Activated T-cell treated with anti-CD3 and anti-CD28 coated beads, Interleukin-2, amount 50 U/mL, for 1 hour (primary cell): Measurements from ENCODE around the gene SSX4B.
"Not testable (repeated sequence)": the region's sequence is repeated elsewhere in the genome, so short reads cannot be mapped to it uniquely, and the experiment has no call there.

ENCODE experiments used
- DNase-seq: peaks from one replicate; pipeline ENCODE4 v3.0.0-alpha.2; 2020

SSX4B gene

DNA sequence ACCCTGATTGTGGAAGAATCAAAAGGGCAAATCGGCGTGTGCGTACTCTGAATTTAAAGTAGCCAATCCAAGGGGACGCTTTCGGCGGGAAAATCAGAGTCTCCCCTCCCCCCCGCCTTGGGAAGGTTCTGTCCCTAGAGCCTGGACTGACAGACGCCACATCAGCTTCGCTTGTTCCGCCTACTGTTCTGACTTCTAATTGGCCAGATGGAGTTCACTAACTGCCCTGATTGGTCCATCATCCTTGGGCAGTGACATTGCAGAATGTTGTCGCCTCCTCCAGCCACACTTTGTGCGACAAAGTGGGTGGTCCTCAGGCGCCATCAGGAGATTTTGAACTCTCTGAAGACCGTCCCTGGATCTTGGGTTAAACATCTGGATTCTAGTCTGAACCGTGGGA lies at the start of gene SSX4B:
Gene SSX4B (minus strand): TSS at position 101 of the 400 bp plus-strand sequence. CDS start 588 bp downstream, outside the sequence.
- not testable (repeated sequence) for DNase-seq

DNA sequence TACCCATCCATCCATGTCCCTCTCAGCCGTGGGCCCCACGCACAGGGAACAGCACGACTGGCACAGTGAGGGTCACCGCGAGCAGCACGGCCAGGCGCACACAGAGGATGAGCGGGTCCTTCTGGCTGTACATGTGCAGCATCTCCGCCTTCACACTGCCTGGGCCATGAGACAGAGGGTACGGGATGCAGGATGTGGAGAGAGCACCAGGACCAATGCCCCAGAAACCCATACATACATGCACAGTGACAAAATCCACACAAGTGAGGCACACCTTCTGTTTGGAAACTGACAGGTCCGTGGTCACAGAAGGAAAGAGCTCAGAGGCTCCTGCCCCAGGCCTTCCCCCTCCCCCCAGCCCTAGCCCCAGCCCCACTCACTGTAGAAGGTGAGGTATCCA lies 48.8 kb upstream of the SSX4B start:
- DNase-seq: no peak

DNA sequence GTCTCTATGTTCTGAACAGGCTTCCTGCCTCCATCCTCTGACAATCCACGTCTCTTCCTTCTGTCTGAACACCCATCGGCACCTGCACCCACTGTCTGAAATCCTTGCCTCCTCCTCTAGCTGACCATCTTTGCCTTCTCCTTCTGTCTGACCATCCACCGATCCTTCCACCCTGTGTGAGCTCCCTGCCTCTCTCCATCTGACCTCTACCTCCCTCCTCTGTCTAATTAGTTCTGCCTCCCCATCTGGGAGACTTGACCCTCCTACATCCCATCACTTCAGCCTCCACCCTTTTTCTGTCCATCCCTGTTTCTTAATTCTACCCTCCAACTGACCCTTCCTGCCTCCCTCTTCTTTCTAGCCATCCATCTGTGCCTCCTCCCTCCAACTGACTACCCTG lies 48.3 kb upstream of the SSX4B start:
- DNase-seq: no peak

DNA sequence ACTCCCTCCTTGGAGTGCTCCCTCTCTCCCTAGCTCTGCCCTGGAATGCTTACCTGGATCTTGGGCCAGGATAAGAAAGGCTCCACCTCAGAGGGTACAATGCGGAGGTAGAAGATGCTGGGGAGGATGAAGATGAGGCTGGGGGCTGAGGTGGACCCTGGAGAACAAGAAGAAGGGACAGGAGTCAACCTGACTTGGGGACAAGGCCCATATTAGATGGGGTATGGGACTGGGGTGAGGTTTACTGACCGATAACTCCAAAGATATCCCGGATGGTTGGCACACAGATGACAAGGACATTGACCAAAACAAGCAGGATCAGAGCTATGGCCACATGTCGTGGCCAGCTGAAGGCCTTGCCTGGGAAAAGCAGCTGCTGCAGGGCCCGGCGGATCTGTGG lies 47.7 kb upstream of the SSX4B start:
- no peak for DNase-seq

GRCh38 chrX:48458711-48459110 lies 47.0 kb upstream of the SSX4B start:
- DNase-seq: no peak

GRCh38 chrX:48456628-48457331 lies 45.0 kb upstream of the SSX4B start:
- DNase-seq: no peak

DNA sequence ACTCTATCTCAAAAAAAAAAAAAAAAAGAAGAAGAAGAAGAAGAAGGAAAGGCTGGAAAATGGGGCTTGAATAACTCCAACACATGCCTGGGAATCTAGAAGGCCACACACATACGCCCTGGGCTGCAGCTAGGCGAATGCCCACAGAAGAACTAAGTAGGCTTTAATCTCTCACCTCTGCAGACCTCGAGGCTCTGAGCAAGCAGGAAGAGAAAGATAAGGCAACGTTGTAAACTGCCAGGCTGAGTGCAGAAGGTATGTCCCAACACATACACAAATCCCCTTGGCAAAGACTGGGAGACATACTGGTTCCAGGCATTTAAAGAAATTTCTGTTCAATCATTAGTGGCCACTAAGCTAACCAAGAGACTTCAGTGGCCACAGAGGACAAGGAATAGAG lies 39.9 kb upstream of the SSX4B start:
- DNase-seq: no peak

- DNase-seq: no peak
Measured at GRCh38 chrX:48450076-48450475, 38.3 kb upstream of the SSX4B start.

DNA sequence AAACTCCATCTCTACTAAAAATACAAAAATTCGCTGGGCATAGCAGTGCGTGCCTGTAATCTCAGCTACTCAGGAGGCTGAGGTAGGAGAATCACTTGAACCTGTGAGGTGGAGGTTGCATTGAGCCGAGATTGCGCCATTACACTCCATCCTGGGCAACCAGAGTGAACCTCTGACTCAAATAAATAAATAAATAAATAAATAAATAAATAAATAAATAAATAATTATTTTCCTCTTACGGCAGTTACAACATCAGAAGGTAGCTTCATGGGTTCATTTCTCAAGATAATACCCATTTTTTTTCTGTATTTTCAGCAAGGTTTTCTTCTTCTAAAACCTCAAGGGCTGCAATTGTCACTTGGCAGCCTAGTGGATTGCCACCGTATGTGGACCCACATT lies 35.4 kb upstream of the SSX4B start:
- DNase-seq: not testable (repeated sequence)

- DNase-seq: not testable (repeated sequence)
Measured at GRCh38 chrX:48433713-48434112, 22.0 kb upstream of the SSX4B start.

GRCh38 chrX:48430166-48430565 lies 18.4 kb upstream of the SSX4B start:
- DNase-seq: not testable (repeated sequence)

GRCh38 chrX:48429606-48430005 lies 17.8 kb upstream of the SSX4B start:
- not testable (repeated sequence) for DNase-seq

GRCh38 chrX:48427027-48427716 lies 15.4 kb upstream of the SSX4B start:
- not testable (repeated sequence) for DNase-seq

- not testable (repeated sequence) for DNase-seq
Measured at GRCh38 chrX:48397825-48398224, 13.9 kb downstream of the SSX4B start.

DNA sequence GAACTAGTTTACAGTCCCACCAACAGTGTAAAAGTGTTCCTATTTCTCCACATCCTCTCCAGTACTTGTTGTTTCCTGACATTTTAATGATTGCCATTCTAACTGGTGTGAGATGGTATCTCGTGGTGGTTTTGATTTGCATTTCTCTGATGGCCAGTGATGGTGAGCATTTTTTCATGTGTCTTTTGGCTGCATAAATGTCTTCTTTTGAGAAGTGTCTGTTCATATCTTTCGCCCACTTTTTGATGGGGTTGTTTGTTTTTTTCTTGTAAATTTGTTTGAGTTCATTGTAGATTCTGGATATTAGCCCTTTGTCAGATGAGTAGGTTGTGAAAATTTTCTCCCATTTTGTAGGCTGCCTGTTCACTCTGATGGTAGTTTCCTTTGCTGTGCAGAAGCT lies 14.8 kb downstream of the SSX4B start:
- DNase-seq: not testable (repeated sequence)

DNA sequence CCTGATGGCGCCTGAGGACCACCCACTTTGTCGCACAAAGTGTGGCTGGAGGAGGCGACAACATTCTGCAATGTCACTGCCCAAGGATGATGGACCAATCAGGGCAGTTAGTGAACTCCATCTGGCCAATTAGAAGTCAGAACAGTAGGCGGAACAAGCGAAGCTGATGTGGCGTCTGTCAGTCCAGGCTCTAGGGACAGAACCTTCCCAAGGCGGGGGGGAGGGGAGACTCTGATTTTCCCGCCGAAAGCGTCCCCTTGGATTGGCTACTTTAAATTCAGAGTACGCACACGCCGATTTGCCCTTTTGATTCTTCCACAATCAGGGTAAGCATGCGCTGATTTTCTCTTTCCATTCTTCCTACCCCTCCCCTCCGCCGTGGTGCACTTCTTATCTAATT lies 28.5 kb downstream of the SSX4B start, which contains the start of gene SSX4:
Gene SSX4 (plus strand): TSS at position 301 of the 400 bp plus-strand sequence. CDS start 515 bp downstream, outside the sequence.
- not testable (repeated sequence) for DNase-seq

- DNase-seq: not testable (repeated sequence)
Measured at GRCh38 chrX:48370408-48370807, 41.4 kb downstream of the SSX4B start.

- not testable (repeated sequence) for DNase-seq
Measured at GRCh38 chrX:48367717-48368408, 43.9 kb downstream of the SSX4B start.

- not testable (repeated sequence) for DNase-seq
Measured at GRCh38 chrX:48359281-48359680, 52.5 kb downstream of the SSX4B start.

DNA sequence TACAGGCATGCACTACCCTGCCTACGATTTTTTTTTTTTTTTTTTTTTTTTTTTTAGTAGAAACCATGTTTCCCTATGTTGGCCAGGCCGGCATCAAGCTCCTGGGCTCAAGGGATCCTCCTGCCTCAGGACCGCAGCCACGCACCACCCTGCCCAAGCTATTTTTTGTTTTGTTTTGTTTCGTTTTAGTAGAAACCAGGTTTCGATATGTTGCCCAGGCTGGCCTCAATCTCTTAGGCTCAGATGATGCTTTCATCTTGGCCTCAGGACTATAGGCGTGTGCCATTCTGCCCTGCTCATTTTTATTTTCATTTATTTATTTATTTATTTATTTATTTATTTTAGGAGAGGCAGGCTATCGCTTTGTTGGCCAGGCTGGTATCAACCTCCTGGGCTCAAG lies 54.1 kb downstream of the SSX4B start:
- no peak for DNase-seq

DNA sequence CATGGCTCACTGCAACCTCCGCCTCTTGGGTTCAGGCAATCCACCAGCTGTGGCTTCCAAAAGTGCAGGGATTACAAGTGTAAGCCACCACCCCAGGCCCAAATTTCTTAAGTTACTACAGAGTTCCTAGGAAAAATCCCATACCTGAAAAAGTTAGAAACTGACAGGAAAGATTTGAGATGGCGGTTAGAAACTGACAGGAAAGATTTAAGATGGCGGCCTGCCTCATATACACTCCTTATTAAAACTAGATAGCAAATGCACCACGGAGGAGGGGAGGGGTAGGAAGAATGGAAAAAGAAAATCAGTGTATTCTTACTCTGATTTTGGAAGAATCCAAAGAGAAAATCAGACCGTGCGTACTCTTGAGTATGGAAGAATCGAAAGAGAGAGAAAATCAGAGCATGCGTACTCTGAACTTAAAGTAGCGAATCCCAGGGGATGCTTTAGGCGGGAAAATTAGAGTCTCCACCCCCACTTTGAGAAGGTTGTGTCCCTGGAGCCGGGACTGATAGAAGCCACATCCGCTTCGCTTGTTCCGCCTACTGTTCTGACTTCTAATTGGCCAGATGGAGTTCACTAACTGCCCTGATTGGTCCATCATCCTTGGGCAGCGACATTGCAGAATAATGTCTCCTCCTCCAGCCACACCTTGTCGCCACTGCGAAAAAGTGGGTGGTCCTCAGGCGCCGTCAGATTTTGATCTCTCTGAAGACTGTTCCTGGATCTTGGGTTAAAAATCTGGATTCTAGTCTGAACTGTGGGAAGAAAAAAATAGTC lies 55.3 kb downstream of the SSX4B start, which contains the start of gene SSX3:
Gene SSX3 (minus strand): TSS at position 389 of the 780 bp plus-strand sequence. CDS start 1,454 bp downstream, outside the sequence.
- DNase-seq: not testable (repeated sequence)
